NCI-H1092 treated with DMSO at 0.1 percent for 48 hours (cell line): ENCODE measurements around the gene GDPGP1.
"Not testable (repeated sequence)": the region's sequence is repeated elsewhere in the genome, so short reads cannot be mapped to it uniquely, and the experiment has no call there.

Experiments
- DNase-seq: peaks from one replicate; lab custom pipeline; 2025; lab: John Stamatoyannopoulos, UW

Gene GDPGP1

GRCh38 chr15:90225504-90226234 is 8.3 kb upstream of the GDPGP1 start:
- DNase-seq: peak; percentile 18

- no peak for DNase-seq
Measured at GRCh38 chr15:90227336-90227735, 6.7 kb upstream of the GDPGP1 start.

- no peak for DNase-seq
Measured at GRCh38 chr15:90227816-90228772, 5.9 kb upstream of the GDPGP1 start.

- no peak for DNase-seq
Measured at GRCh38 chr15:90228960-90229359, 5.0 kb upstream of the GDPGP1 start.

- DNase-seq: no peak
Measured at GRCh38 chr15:90230071-90230494, 3.9 kb upstream of the GDPGP1 start.

GRCh38 chr15:90230610-90231009 is 3.4 kb upstream of the GDPGP1 start:
- DNase-seq: no peak

- no peak for DNase-seq
Measured at GRCh38 chr15:90231028-90232017, 2.7 kb upstream of the GDPGP1 start.

GRCh38 chr15:90232196-90232595 is 1.8 kb upstream of the GDPGP1 start:
- DNase-seq: no peak

GRCh38 chr15:90232941-90233386 is 1.0 kb upstream of the GDPGP1 start:
- no peak for DNase-seq

GRCh38 chr15:90233387-90234095 is 468 bp upstream of the GDPGP1 start, which contains the start of gene CIB1:
CIB1 (minus strand) TSS chr15:90233941; CDS start chr15:90233885, 56 bp downstream.
- peak; percentile 76 for DNase-seq

GRCh38 chr15:90239371-90239770 is 5.4 kb downstream of the GDPGP1 start:
- no peak for DNase-seq

- no peak for DNase-seq
Measured at GRCh38 chr15:90240856-90241255, 6.8 kb downstream of the GDPGP1 start.

- no peak for DNase-seq
Measured at GRCh38 chr15:90241343-90242192, 7.6 kb downstream of the GDPGP1 start.

- no peak for DNase-seq
Measured at GRCh38 chr15:90243943-90244639, 10.1 kb downstream of the GDPGP1 start.

- no peak for DNase-seq
Measured at GRCh38 chr15:90248789-90249202, 14.8 kb downstream of the GDPGP1 start.

- peak; percentile 80 for DNase-seq
Measured at GRCh38 chr15:90249203-90249863, 15.3 kb downstream of the GDPGP1 start, which contains the start of gene TTLL13. TTLL13 (plus strand) TSS chr15:90249556; CDS start chr15:90250631, 1,075 bp downstream.

GRCh38 chr15:90257776-90258175 is 23.8 kb downstream of the GDPGP1 start:
- DNase-seq: no peak

GRCh38 chr15:90259524-90259923 is 25.5 kb downstream of the GDPGP1 start:
- no peak for DNase-seq

GRCh38 chr15:90260731-90261130 is 26.7 kb downstream of the GDPGP1 start:
- DNase-seq: not testable (repeated sequence)
